HG03280 (cell line): ENCODE measurements around the gene GDPD5.

ENCODE experiments used
- ATAC-seq: cut with Tn5 transposase; IDR thresholded peaks from one replicate; pipeline ENCODE4 v1.9.1; 2021; ENCODE audit warnings: mild to moderate bottlenecking, moderate library complexity; ENCODE audit not compliant: unreplicated experiment

Gene GDPD5

DNA sequence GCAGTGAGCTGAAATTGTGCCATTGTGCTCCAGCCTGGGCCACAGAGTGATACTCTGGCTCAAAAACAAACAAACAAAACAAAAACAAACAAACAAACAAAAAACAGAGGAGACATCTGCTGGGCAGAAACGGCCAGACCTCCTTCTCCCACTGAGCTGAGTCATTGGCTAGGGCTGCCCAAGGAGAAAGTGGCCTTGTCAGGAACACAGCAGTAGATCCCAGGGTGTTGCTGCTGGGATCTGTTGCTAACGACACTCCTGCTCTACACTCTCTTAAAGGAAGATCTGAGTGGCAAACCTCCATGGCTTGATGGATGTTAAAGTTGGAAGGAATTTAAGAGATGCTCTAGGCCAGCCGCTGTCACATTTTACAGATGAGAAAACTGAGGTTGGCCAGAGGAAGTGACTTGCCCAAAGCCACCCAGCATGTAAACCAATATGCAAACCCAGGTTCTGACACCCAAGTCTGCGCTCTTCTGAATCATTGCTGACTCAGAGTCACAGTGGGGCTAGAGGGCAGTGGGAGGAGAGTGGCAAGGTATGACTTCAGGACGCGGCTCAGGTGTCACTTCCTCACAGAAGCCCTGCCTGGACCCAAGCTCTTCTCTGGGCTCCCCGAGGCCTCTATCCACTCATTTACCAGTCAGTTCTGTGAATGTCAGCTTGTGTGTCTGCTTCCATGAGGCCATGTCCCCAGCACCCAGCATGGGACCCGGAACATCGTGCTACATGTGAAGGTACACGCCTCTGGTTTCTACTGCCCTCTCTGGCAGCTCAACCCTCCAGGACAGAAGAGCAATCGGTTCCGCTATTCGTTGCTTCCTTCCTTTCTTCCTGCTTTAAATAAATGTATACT is 11.3 kb upstream of the GDPD5 start:
- ATAC-seq, result peak; percentile 87

DNA sequence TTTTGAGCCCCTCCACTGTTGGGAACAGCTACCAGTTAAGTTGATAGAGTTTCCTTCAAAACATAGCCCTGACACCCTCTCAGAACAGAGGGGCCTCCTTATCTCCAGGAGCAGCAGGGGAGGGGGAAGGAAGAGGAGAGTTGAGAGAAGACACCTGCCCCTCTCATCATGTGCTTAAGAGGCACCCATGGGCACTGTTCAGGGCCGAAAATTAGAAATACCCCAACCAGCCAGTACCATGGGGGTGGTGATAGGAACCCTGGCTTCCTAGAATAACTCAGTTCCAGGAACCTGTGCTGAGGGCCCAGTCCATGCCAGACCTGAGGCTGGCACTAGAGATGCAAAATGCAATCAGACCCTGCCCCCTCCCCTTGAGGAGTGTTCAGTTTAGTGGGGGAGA is 9.3 kb upstream of the GDPD5 start:
- no peak for ATAC-seq

DNA sequence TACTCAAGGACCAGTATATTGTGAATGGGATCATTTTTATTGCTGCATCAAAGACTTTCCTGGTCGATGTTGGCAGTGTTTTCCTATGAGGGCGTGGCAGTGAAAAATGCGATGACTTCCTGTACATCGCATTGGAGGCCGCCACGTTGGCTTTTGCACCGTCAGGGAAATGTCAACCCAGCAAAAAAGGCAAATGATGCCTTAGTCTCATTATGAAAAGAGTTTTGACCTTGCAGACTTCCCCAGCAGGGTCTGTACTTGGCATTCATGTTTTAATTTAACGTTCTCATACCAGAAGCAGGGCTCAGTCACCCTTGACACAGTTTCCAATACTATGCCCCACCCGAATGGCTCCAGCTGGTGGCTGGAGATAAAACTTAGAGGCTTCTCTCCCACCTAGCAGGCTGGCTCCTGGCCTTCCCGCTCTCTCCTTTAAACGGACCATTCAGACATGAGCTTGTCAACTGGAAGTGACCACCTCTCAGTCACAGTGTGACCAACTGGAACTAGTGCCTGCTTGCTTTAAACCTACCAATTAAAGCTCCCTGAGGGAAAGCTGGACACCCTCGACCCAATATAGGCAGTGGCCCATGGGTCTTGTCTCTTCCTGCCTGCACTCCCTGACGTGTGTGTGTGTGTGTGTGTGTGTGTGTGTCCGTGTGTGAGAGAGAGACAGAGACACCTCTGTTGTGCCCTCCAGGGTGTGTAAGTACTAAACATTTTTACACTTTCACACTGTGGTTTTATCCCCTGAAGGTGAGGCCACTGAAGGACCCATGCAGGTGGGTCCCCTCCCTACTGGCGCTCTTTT is 8.7 kb upstream of the GDPD5 start:
- ATAC-seq, result no peak

DNA sequence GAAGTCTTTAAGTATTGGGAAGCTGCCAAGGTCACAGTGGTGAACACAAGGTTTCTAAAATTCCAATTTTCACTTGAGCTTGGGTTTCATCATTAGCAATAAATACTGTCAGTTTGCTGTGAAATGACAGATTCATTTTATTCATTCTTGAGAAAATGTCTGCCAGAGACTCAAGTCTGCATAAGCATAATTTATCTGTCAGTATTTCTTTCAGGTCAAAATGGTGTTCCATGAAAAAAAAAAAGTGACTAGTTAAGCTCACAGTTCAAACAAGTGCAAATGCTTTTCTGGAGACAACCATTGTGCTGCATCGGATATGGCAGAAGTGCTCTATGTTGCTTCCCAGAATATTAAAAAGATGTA is 8.1 kb upstream of the GDPD5 start:
- no peak for ATAC-seq

DNA sequence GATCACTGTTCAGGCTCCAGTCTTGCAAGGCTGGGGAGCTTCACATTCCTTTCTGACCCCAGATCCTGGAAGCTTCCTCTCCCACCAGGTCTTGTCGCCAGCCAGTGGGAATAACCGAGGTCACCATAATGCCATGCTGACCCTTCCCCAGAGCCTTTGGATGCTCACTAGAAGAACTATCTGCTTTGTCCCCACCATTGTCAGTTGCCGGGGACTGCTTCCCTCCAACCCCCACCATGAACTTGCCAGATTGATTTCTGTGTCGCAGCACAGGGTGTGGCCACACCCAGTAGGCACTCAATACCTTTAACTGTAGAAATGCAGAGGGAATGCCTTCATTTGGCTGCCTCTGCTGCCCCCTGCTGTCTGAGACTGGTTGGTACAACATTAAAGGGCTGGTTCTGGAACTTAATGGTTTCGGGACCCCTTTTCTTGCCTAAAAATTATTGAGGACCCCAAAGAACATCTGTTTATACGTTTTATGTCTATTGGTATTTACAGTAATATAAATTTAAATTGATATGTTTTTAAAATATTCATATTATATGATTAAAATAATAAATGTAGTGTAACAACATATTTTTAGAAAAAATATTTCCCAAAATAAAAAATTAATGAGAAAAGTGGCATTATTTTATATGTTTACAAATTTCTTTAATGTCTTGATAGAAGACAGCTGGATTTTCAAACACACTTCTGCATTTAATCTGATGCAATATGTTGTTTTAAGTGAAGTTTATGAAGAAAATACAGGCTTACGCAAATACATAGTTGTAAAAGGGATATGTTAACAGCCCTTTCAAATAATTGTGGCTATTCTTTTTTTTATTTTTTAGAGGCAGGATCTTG is 6.7 kb upstream of the GDPD5 start:
- no peak for ATAC-seq

DNA sequence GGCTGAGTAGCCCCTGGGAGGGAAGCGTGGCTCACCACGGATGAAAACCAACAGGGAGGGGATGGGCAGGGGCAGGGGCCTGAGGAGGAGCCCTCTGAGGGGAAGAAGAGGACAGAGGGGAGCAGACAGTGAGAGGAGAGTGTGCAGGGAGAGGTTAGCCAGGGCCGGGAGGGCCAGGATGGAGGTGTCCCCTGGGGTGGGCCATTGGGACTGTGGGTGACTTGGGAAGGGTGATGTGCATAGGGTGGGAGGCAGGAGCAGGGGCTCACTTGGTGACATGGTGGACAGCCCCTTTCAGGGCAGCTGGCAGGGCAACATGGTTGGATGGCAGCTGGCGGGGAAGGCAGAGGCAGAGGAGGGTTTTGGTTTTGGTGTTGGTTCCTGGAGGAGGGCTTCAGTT is 5.6 kb upstream of the GDPD5 start:
- ATAC-seq, result no peak

DNA sequence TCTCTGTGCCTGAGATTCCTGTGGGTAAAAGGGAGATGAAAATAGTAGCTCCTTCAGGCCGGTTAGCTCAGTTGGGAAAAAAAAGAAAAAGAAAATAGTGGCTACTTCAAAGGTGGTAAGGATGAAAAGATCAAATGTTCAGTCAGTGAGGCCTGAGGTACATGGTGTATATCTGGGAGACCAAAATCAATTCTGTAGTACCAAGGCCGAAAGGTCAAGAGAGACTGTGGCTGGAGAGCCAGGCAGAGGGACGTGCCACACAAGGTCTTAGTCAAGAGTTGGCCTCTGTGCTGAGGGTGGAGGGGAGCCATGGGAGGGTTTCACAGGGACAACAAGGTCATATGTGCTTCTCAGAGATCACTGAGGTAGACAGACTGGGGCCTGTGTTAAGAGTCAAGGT is 4.8 kb upstream of the GDPD5 start:
- ATAC-seq, result no peak

DNA sequence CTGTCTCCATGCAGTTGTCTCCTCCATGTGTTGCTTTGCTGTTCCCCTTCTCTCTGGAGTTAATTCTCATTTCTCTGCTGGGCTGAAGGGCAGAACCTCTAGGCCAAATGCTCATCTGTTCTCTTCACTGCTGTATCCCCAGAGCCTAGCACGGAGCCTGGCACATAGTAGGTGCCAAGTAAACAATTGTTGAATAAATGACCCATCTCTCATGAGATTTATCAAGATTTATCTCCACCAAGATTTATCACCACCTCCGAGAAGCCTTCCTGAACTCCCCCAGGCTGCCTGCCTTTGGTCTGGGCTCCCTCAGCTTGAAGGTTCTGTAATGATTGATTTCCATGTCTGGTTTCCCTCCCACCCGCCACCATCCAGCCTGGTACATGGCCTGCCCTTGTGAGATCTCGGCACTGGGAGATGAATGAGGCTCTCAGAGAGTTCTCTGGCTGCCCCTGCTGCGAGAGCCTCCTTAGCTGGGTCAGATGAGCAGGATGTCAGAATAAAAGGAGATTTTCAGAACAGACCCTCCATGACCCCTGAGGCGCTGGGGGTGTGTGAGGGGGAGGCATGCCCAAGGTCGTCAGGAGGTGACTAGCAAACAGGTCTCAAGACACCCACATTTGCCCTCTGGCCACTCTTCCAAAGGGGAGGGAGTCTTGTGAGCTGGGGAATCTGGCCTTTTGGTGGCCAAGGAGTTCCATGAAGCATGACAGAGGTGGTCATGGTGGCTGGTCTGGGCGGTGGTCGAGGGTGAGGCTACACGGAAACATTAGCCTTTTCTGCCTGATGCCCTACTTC is 2.4 kb upstream of the GDPD5 start:
- ATAC-seq, result no peak

DNA sequence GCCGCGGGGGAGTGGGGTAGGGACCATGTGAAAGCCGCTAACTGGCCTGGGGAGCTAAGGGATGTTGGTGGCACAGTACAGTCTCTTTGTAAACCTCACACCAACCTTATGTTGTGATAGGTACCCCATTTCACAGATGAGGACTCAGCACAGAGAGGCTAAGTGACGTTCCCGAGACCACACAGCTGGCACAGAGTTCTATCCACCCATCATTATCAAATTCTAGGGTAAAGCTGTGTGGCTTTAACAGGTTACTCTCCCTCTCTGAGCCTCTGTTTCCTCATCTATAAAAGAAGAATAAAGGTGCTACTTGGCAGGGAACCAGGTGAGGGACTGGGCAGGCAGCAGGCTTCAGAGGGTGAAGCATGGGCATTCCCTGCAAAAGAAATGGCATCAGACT is 1.4 kb upstream of the GDPD5 start:
- ATAC-seq, result no peak

DNA sequence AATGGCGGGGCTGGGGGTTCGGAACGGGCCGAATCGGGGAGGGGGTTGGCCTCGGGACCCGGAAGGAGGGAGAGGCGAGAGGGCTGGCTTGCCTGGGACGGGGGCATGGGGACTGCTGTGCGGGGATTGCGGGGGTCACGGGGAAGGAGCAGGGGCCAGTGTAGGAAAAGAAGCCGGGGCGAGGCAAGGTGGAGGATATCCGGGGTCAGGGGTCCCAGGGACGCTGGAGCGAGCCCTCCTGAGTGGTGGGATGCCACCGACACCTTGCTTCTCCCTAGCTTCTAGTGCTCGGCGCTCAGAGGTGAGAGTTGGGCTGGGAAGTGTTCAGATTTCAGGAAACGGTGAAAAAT is 426 bp upstream of the GDPD5 start:
- no peak for ATAC-seq

DNA sequence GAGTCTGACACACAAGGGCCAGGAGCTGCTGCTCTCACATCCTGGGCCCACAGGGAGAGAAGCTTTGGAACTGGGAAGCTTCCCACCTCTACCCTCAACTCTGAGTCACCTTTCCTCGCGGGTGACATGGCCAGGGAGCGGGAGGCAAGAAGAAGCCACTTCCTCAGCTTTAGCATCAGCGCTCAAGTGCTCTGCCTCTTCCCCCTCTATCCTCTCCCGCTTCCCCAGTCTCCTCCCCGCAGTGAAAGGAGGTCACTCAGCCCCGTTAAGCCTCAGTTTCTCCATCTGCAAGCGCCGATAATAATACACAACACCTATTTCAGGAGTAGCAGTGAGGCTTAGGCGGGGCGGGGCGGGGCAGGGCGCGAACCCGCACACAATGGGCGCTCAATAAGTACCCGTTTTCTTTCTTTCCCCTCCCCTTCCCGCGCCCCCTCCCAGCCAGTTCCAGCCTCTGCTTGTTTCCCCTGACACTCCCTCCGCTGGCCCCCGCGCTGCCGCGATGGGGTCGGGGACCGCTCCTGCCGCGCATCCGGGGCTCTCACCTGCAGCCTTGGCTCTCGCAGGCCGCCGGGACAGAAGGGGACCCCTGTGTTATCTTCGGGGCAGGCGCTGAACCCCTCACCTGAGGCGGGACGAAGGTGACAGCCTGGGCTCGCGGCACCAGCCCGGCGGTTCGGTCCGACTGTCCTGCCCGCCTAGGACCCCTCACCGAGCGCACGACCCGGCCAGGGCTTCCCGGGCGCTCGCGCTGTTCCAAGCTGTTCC is 892 bp downstream of the GDPD5 start:
- peak; percentile 4 for ATAC-seq

DNA sequence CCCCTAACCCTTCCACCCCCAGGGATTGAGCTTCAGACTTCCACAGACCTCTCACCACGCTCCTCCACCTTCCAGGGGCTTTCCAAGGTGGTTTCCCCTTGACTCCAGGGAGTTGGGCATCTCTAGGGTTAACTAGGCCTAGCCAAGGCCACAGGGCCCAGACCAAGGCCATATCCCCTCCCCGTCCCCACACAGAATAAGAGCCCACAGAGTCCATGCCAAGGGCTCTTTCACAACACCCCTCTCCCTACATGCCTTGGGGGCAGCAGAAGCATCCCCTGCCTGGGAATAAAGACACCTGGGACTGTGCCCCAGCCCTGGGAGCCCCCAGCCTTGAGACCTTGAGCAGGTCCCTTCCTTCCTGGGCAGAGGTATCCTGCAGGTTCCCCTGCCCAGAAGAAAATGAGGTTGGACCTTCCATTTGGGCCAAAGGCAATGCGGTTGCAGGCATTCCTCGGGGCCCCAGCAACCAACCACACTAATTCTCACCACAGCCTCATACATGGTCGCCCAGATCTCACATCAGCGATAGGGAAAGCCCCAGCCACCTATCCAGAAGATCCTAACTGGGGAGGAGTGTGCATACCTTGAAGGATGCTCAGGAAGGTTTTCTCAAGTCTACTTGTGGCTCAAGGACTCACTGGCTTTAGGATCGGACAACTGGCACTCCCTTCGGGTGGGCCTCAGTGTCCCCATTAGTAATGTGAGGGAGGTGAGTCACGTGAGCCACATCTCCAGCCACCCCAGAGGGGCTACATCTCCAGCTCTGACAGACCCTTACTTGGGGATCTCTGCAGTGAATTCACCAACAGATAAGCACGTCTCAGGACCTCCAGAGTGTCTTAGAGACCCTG is 1.7 kb downstream of the GDPD5 start:
- ATAC-seq, result no peak

DNA sequence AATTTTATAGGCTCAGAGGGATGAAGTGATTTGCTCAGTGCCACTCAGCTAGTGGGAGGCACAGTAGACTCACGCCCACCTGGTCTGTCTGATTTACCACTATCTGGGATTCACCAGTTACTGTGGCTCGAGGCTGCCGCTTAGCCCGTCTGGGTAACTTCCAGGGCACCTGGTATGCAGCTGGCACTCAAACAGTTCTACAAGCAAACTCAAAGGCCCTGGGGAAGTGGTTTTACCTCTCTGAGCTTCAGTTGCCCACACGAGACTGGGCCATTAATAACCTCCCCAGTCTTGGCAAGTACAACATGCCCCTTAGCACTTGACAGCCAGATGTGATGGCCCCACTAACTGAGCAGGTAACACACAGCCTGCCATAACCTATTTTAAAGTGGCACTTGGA is 2.6 kb downstream of the GDPD5 start:
- ATAC-seq, result no peak

DNA sequence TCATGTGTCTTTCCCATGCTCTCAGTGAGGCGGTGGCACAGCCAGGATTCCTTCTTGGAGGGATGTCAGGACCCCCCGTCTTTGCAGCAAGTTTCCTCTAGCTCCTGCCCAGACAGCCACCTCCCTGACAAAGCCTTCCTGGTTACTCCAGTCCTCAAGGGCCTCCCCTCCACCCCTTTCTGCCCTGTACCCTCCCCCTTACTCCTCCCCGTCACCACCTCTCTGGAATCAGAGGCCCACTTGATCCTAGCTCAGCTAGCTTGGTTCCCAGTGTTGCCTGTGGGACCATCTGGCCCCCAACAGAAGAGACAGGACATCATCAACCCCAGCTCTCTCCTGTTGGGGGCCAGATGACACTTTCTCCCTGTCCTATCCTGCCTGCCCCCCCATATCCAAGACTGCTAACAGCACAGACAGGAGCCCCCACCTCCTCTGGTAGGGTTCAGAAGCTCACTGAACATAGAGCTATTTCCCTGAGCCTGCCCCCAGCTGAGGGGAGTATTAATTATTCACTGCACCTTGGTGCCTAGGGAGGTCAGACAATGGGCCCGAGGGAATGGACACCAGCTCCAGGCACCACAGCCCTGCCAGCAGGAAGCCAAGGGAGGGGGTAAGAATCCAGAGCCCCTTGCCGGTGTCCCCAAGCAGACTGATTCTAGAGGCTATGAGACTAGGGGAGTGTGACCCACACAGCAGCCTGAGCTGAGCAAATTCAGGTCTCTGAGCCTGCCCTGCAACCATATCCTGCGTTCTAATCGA is 3.3 kb downstream of the GDPD5 start:
- ATAC-seq, result no peak

DNA sequence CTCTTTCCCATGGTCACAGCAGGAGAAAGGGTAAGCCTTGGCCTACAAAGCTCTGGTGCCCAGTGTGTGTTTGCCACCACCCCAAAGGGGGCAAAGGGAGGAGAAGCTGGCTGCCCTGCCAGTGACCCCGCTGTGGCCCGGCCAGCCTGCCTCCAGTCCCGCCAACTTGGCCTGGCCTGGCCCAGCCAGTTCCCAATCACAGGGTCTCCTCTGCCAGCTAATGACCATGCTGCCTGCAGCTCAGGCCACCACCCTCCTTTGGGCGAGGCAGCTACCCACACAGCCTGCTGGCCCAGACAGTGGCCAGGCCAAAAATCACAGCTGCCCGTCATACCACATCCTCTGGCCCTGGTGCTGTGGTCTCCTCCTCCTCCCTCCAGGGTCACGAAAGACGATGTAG is 5.1 kb downstream of the GDPD5 start:
- ATAC-seq, result no peak

DNA sequence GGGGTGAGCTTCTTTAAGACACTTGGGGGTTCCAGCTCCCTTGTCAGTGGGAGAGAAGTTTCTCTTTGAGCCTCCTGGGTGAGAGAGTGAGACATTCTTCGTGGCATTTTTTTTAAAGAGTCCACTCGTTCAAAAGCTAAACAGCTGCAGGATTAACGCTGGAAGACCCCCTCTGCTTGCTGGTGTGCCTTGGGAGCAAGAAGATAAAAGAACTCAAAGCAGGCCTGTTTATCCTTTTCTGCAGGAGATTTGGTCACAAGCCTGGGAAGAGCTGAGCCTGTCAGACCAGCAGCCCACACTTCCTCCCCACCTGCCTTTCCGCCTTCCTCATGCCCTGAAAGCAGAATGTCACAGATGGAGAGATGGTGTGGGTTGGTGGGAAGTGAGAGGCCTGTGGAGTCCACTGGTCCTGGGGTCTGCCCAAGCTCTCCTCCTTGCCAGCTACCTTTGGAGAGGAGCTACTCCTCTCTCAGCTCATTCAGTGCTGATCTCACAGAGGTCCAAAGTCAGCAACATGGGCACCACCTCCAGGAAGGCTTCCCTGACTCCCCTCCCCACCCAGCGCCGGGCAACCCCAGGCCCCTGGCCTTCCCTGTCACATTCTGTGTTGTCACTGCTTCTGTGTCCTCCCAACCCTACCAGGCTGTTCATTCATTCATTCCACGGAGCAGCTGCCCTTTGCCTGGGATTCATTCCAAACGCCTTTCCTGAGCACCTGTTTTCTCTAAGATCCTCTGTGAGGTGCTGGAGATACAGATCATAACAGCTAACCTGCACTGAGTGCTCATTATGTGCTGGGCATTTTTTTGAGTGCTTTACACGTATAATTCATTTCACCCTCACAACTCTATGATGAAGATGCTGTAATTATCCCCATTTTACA is 6.7 kb downstream of the GDPD5 start:
- ATAC-seq, result no peak

DNA sequence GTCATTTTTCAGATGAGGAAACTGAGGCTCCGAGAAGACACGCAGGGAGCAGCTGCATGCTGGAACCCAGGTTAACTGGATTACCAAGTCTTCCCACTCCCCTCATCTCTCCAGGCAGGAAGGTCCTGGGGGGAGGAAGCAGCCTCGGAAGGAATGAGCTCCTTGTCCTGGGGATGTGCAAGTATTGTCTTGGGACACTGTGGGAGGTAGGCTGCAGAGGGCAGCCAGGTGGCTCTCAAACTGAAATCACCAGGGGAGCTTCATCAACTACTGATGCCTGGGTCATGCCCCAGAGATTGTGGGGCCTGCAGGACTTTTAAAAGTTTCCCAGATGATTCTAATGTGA is 7.6 kb downstream of the GDPD5 start:
- no peak for ATAC-seq
